ENCODE measurements around the gene RGS7BP.
"Not testable (repeated sequence)": the region's sequence is repeated elsewhere in the genome, so short reads cannot be mapped to it uniquely, and the experiment has no call there.

The RGS7BP gene

GRCh38 chr5:64530076-64530475 is 24.3 kb downstream of the RGS7BP start:
- no peak for TF ChIP-seq TAF1 (IDR thresholded peaks at IDR 0.05; ENCODE audit: low read depth, low read length)
- TF ChIP-seq POLR2AphosphoS5 (IDR thresholded peaks at IDR 0.05; ENCODE audit: low read depth, low read length), result no peak
- DNase-seq (ENCODE audit: insufficient read length, low spot score), result no peak
- FAIRE-seq, result no peak

- TF ChIP-seq POLR2A (IDR thresholded peaks at IDR 0.05; ENCODE audit: low read depth, low read length) (no peak), TAF1 (IDR thresholded peaks at IDR 0.05; ENCODE audit: low read depth, low read length) (no peak), POLR2AphosphoS5 (IDR thresholded peaks at IDR 0.05; ENCODE audit: low read depth, low read length) (no peak), POU2F2 (IDR thresholded peaks at IDR 0.05; ENCODE audit: low read depth, low read length) (no peak), PAX5 (IDR thresholded peaks at IDR 0.05; ENCODE audit: insufficient read depth, low read length, severe bottlenecking) (no peak), SPI1 (IDR thresholded peaks at IDR 0.05; ENCODE audit: low read depth, low read length) (no peak)
- no peak for DNase-seq (ENCODE audit: insufficient read length, low spot score)
- FAIRE-seq, result no peak
Observed at GRCh38 chr5:64532212-64532611, 26.4 kb downstream of the RGS7BP start.

GRCh38 chr5:64532657-64533056 is 26.8 kb downstream of the RGS7BP start:
- no peak for FAIRE-seq
- DNase-seq (ENCODE audit: insufficient read length, low spot score), result no peak
- TF ChIP-seq TAF1 (IDR thresholded peaks at IDR 0.05; ENCODE audit: low read depth, low read length) (no peak), PAX5 (IDR thresholded peaks at IDR 0.05; ENCODE audit: insufficient read depth, low read length, severe bottlenecking) (no peak), POLR2AphosphoS5 (IDR thresholded peaks at IDR 0.05; ENCODE audit: low read depth, low read length) (no peak), POLR2A (IDR thresholded peaks at IDR 0.05; ENCODE audit: low read depth, low read length) (no peak), SPI1 (IDR thresholded peaks at IDR 0.05; ENCODE audit: low read depth, low read length) (no peak), POU2F2 (IDR thresholded peaks at IDR 0.05; ENCODE audit: low read depth, low read length) (no peak)

GRCh38 chr5:64534033-64534432 is 28.2 kb downstream of the RGS7BP start:
- no peak for TF ChIP-seq TAF1 (IDR thresholded peaks at IDR 0.05; ENCODE audit: low read depth, low read length)
- FAIRE-seq (no peak), DNase-seq (ENCODE audit: insufficient read length, low spot score) (no peak)

- TF ChIP-seq TAF1 (IDR thresholded peaks at IDR 0.05; ENCODE audit: low read depth, low read length), result no peak
- no peak for TF ChIP-seq POU2F2 (IDR thresholded peaks at IDR 0.05; ENCODE audit: low read depth, low read length)
- no peak for TF ChIP-seq SPI1 (IDR thresholded peaks at IDR 0.05; ENCODE audit: low read depth, low read length)
- no peak for TF ChIP-seq PAX5 (IDR thresholded peaks at IDR 0.05; ENCODE audit: insufficient read depth, low read length, severe bottlenecking)
- TF ChIP-seq POLR2AphosphoS5 (IDR thresholded peaks at IDR 0.05; ENCODE audit: low read depth, low read length), result no peak
- TF ChIP-seq POLR2A (IDR thresholded peaks at IDR 0.05; ENCODE audit: low read depth, low read length), result no peak
- DNase-seq (ENCODE audit: insufficient read length, low spot score) (no peak), FAIRE-seq (no peak)
Observed at GRCh38 chr5:64557911-64558310, 52.1 kb downstream of the RGS7BP start.

- FAIRE-seq; DNase-seq (ENCODE audit: insufficient read length, low spot score): not testable (repeated sequence)
Observed at GRCh38 chr5:64558641-64559040, 52.8 kb downstream of the RGS7BP start.

- TF ChIP-seq PAX5 (IDR thresholded peaks at IDR 0.05; ENCODE audit: insufficient read depth, low read length, severe bottlenecking), result no peak
- no peak for TF ChIP-seq POU2F2 (IDR thresholded peaks at IDR 0.05; ENCODE audit: low read depth, low read length)
- TF ChIP-seq TAF1 (IDR thresholded peaks at IDR 0.05; ENCODE audit: low read depth, low read length), result no peak
- TF ChIP-seq SPI1 (IDR thresholded peaks at IDR 0.05; ENCODE audit: low read depth, low read length), result no peak
- no peak for TF ChIP-seq POLR2AphosphoS5 (IDR thresholded peaks at IDR 0.05; ENCODE audit: low read depth, low read length)
- no peak for TF ChIP-seq POLR2A (IDR thresholded peaks at IDR 0.05; ENCODE audit: low read depth, low read length)
- FAIRE-seq, result no peak
Observed at GRCh38 chr5:64566310-64566916, 60.6 kb downstream of the RGS7BP start.

GRCh38 chr5:64569858-64570257 is 64.0 kb downstream of the RGS7BP start:
- DNase-seq (ENCODE audit: insufficient read length, low spot score) (no peak), FAIRE-seq (no peak)
- TF ChIP-seq SPI1 (IDR thresholded peaks at IDR 0.05; ENCODE audit: low read depth, low read length), result no peak
- TF ChIP-seq POU2F2 (IDR thresholded peaks at IDR 0.05; ENCODE audit: low read depth, low read length), result no peak
- no peak for TF ChIP-seq PAX5 (IDR thresholded peaks at IDR 0.05; ENCODE audit: insufficient read depth, low read length, severe bottlenecking)
- TF ChIP-seq POLR2AphosphoS5 (IDR thresholded peaks at IDR 0.05; ENCODE audit: low read depth, low read length), result no peak
- TF ChIP-seq POLR2A (IDR thresholded peaks at IDR 0.05; ENCODE audit: low read depth, low read length), result no peak
- TF ChIP-seq TAF1 (IDR thresholded peaks at IDR 0.05; ENCODE audit: low read depth, low read length), result no peak

More at GRCh38 chr5:64566310-64566916, 60.6 kb downstream of the RGS7BP start:
- DNase-seq (ENCODE audit: insufficient read length, low spot score), result no peak

- no peak for TF ChIP-seq POLR2AphosphoS5 (IDR thresholded peaks at IDR 0.05; ENCODE audit: low read depth, low read length)
- DNase-seq (ENCODE audit: insufficient read length, low spot score) (no peak), FAIRE-seq (no peak)
Observed at GRCh38 chr5:64570395-64570996, 64.7 kb downstream of the RGS7BP start.

- DNase-seq (ENCODE audit: insufficient read length, low spot score) (no peak), FAIRE-seq (no peak)
- no peak for TF ChIP-seq TAF1 (IDR thresholded peaks at IDR 0.05; ENCODE audit: low read depth, low read length)
- no peak for TF ChIP-seq POU2F2 (IDR thresholded peaks at IDR 0.05; ENCODE audit: low read depth, low read length)
- TF ChIP-seq SPI1 (IDR thresholded peaks at IDR 0.05; ENCODE audit: low read depth, low read length), result no peak
- no peak for TF ChIP-seq POLR2A (IDR thresholded peaks at IDR 0.05; ENCODE audit: low read depth, low read length)
- TF ChIP-seq PAX5 (IDR thresholded peaks at IDR 0.05; ENCODE audit: insufficient read depth, low read length, severe bottlenecking), result no peak
- no peak for TF ChIP-seq POLR2AphosphoS5 (IDR thresholded peaks at IDR 0.05; ENCODE audit: low read depth, low read length)
Observed at GRCh38 chr5:64575561-64575960, 69.7 kb downstream of the RGS7BP start.

- no peak for FAIRE-seq
- TF ChIP-seq TAF1 (IDR thresholded peaks at IDR 0.05; ENCODE audit: low read depth, low read length) (no peak), SPI1 (IDR thresholded peaks at IDR 0.05; ENCODE audit: low read depth, low read length) (no peak), POLR2AphosphoS5 (IDR thresholded peaks at IDR 0.05; ENCODE audit: low read depth, low read length) (no peak), PAX5 (IDR thresholded peaks at IDR 0.05; ENCODE audit: insufficient read depth, low read length, severe bottlenecking) (no peak), POU2F2 (IDR thresholded peaks at IDR 0.05; ENCODE audit: low read depth, low read length) (no peak), POLR2A (IDR thresholded peaks at IDR 0.05; ENCODE audit: low read depth, low read length) (no peak)
- DNase-seq (ENCODE audit: insufficient read length, low spot score), result no peak
Observed at GRCh38 chr5:64576250-64576649, 70.4 kb downstream of the RGS7BP start.

Data from GM12891 (cell line).